A549 (cell line): ENCODE results near the gene RPL31. TPM values are rescaled to one million over a fixed set of nuclear protein-coding genes. Genes with fewer than 3 reads are reported as not detected.
A peak's percentile ranks its signal among the peaks of the same experiment; 100 is the strongest.

Experiments
- ATAC-seq, 2 experiments: fragments of 200-7000 bp in 1 of 2; fragments of >200 bp in 1 of 2; cut with Nextera tagmentation in 1 of 2; cut with Tn5 transposase in 1 of 2; 3 replicates each; pipeline versions ENCODE4 v1.8.0 to v1.9.1; 2018 to 2020; ENCODE audit warnings: mild to moderate bottlenecking in 1 of 2, moderate library complexity in 1 of 2
- CTCF ChIA-PET: fragments of 300-600 bp; sonication (Branson Sonifier 250); formaldehyde crosslinking; extraction: SDS; loops from one replicate; lab custom pipeline; 2021; ENCODE audit warnings: antibody characterized with exemption, inconsistent platforms; lab: Yijun Ruan, JAX
- POLR2A ChIA-PET: fragments of 350-600 bp; formaldehyde crosslinking; extraction: SDS; loops from one replicate; lab custom pipeline; 2021; ENCODE audit warnings: antibody characterized with exemption, inconsistent platforms; lab: Yijun Ruan, JAX
- DNase-seq, 2 experiments: peaks; one replicate each; pipeline versions ENCODE4 v3.0.0 to v3.0.0-alpha.2; 2011 to 2016; ENCODE audit warnings: low read depth in 1 of 2, low spot score in 1 of 2
- FAIRE-seq: peaks from 2 replicates; lab custom pipeline; 2011; peaks lifted over from hg19 to GRCh38; lab: Jason Lieb, UNC
- H3K27ac ChIP-seq, 2 experiments: fragments of >200 bp; sonication (Bioruptor Twin); formaldehyde crosslinking; 3 replicates each; pipeline ENCODE4 v1.5.1; 2016 to 2017
- H3K4me1 ChIP-seq: fragments of >200 bp; sonication (Bioruptor Twin); formaldehyde crosslinking; 3 replicates; pipeline ENCODE4 v1.6.1; 2016
- H3K4me2 ChIP-seq: fragments of >200 bp; sonication (Bioruptor Twin); formaldehyde crosslinking; 3 replicates; pipeline ENCODE4 v1.6.1; 2016
- H3K4me3 ChIP-seq: fragments of >200 bp; sonication (Bioruptor Twin); formaldehyde crosslinking; 3 replicates; pipeline ENCODE4 v1.5.1; 2016
- H3K9me3 ChIP-seq: fragments of >200 bp; sonication (Bioruptor Twin); formaldehyde crosslinking; 3 replicates; pipeline ENCODE4 v1.6.1; 2016
- BCL3 ChIP-seq: fragments of >200 bp; sonication (Bioruptor Twin); formaldehyde crosslinking; IDR thresholded peaks from 3 replicates; pipeline ENCODE4 v1.6.1; 2016
- CTCF ChIP-seq: fragments of >200 bp; sonication (Bioruptor Twin); formaldehyde crosslinking; IDR thresholded peaks from 3 replicates; pipeline ENCODE4 v1.5.1; 2016
- E2F6 ChIP-seq: IDR thresholded peaks from 2 replicates; pipeline ENCODE4 v1.6.1; 2012; ENCODE audit warnings: low read depth, borderline replicate concordance
- EHF ChIP-seq: fragments of 250-450 bp; sonication (Bioruptor Pico); IDR thresholded peaks from 2 replicates; pipeline ENCODE4 v1.5.0; 2020; ENCODE audit warnings: mild to moderate bottlenecking
- ELK1 ChIP-seq: fragments of 150-350 bp; IDR thresholded peaks from 2 replicates; pipeline ENCODE4 v1.6.1; 2014; ENCODE audit warnings: low read depth, mild to moderate bottlenecking, low read length
- HDAC2 ChIP-seq: fragments of 200-600 bp; sonication (generic); IDR thresholded peaks from 2 replicates; pipeline ENCODE4 v1.6.1; 2016
- HES2 ChIP-seq: fragments of >200 bp; sonication (Bioruptor Twin); formaldehyde crosslinking; IDR thresholded peaks from 2 replicates; pipeline ENCODE4 v1.6.1; 2016
- HOXB5 ChIP-seq: fragments of 250-450 bp; sonication (Bioruptor Pico); IDR thresholded peaks from 2 replicates; pipeline ENCODE4 v1.5.0; 2020; ENCODE audit warnings: mild to moderate bottlenecking, moderate library complexity
- JUN ChIP-seq, 2 experiments: fragments of >200 bp; sonication (Bioruptor Twin); formaldehyde crosslinking; IDR thresholded peaks; 2 replicates in 1 of 2; 3 replicates in 1 of 2; pipeline ENCODE4 v1.6.1; 2016 to 2017
- JUNB ChIP-seq: fragments of >200 bp; sonication (Bioruptor Twin); formaldehyde crosslinking; IDR thresholded peaks from 2 replicates; pipeline ENCODE4 v1.6.1; 2016
- MAZ ChIP-seq: fragments of 150-350 bp; IDR thresholded peaks from 2 replicates; pipeline ENCODE4 v1.6.1; 2014; ENCODE audit warnings: antibody characterized with exemption, low read depth, low read length, borderline replicate concordance
- NR3C1 ChIP-seq: fragments of >200 bp; sonication (Bioruptor Twin); formaldehyde crosslinking; IDR thresholded peaks from 3 replicates; pipeline ENCODE4 v1.6.1; 2017
- POLR2AphosphoS2 ChIP-seq: conservative IDR thresholded peaks from 2 replicates; pipeline ENCODE4 v1.6.1; 2012; ENCODE audit warnings: low read length, improper control_type of control experiment, inconsistent platforms
- RAD21 ChIP-seq, 2 experiments: fragments of >200 bp in 1 of 2; sonication (Bioruptor Twin) in 1 of 2; formaldehyde crosslinking in 1 of 2; IDR thresholded peaks in 1 of 2; conservative IDR thresholded peaks in 1 of 2; 2 replicates in 1 of 2; 3 replicates in 1 of 2; pipeline ENCODE4 v1.6.1; 2012 to 2018; ENCODE audit warnings: inconsistent platforms in 1 of 2
- SMC3 ChIP-seq: fragments of >200 bp; sonication (Bioruptor Twin); formaldehyde crosslinking; IDR thresholded peaks from 3 replicates; pipeline ENCODE4 v1.6.1; 2018; ENCODE audit warnings: inconsistent platforms
- USF2 ChIP-seq: fragments of 450-650 bp; IDR thresholded peaks from 2 replicates; pipeline ENCODE4 v1.6.1; 2014; ENCODE audit warnings: antibody characterized with exemption
- ZSCAN20 ChIP-seq: fragments of 250-450 bp; sonication (Bioruptor Pico); IDR thresholded peaks from 2 replicates; pipeline ENCODE4 v1.8.0; 2022; ENCODE audit warnings: mild to moderate bottlenecking, moderate library complexity
- WGBS: methylation state at CpG from one replicate; pipeline ENCODE4 v1.1.6; 2017; ENCODE audit errors: missing lambda C conversion rate; 5-methylcytosine and 5-hydroxymethylcytosine counted together
- polyA plus RNA-seq, 4 experiments: library from polyadenylated mRNA; depleted of rRNA in 3 of 4; stranded (reverse); fragments of >200 nt; fragmentation: RNase III in 1 of 4; extraction: RNeasy Plus Mini Kit Qiagen cat#74134 plus additional on column Dnase treatment in 1 of 4; gene quantifications; 2 replicates in 3 of 4; 3 replicates in 1 of 4; pipeline ENCODE4 v1.2.3, GENCODE V29; 2011 to 2017

RPL31 gene
- polyA plus RNA-seq, 2 of the 4 experiments (the other 2 are of a cell fraction) = 1,803 to 2,064 TPM

GRCh38 chr2:101001691-101002561, at the start of gene RPL31 (continued):
- no peak for TF ChIP-seq RAD21 (conservative IDR thresholded peaks at IDR 0.05 in 1 of 2, IDR thresholded peaks at IDR 0.05 in 1 of 2)
- TF ChIP-seq ZSCAN20 = peak; percentile 78; the same call in 1 of the 2 replicates
- TF ChIP-seq HES2 = no peak
- peak; percentile 100 for TF ChIP-seq E2F6
- TF ChIP-seq JUNB = no peak
- 0 out of 2 replicates have a peak, but pooled peaks have one; percentile 50 for TF ChIP-seq EHF (CRISPR knock-in tag)
- peak; percentile 5; the same call in 1 of the 3 replicates for TF ChIP-seq SMC3
- TF ChIP-seq BCL3 = peak; percentile 98
- no peak for TF ChIP-seq POLR2AphosphoS2
- no peak for TF ChIP-seq NR3C1
- TF ChIP-seq HOXB5 = peak; percentile 89; the same call in 1 of the 2 replicates
- peak; percentile 30; the same call in 1 of the 2 replicates for TF ChIP-seq USF2
- TF ChIP-seq JUN (IDR thresholded peaks at IDR 0.05) = peak; percentile 96 to 99
- no peak for TF ChIP-seq MAZ
- TF ChIP-seq HDAC2 = peak; percentile 27; the same call in 1 of the 2 replicates

- ATAC-seq (no peak), FAIRE-seq (no peak), DNase-seq (no peak)
- ChIA-PET POLR2A (no interaction called here), CTCF (no interaction called here)
- no peak for TF ChIP-seq ELK1
- WGBS = 90% methylated on average over 2 of the region's 2 CpGs
- Histone ChIP-seq H3K4me3 (no peak overlapping the region), H3K4me1 (no peaks in the 10 kb centered on the region; the same call in 2 of the 3 replicates), H3K27ac (no peak overlapping the region), H3K4me2 (no peak overlapping the region), H3K9me3 (no peaks in the 10 kb centered on the region)
Measured at GRCh38 chr2:100952512-100952911, 49.6 kb upstream of the RPL31 start.

GRCh38 chr2:100953406-100954043, 48.6 kb upstream of the RPL31 start:
- ChIA-PET POLR2A (no interaction called here), CTCF (no interaction called here)
- TF ChIP-seq JUNB = no peak
- TF ChIP-seq SMC3 = no peak
- no peak for TF ChIP-seq CTCF
- H3K4me2 ChIP-seq = no peak overlapping the region
- no peak for FAIRE-seq
- no peak for ATAC-seq
- no peak overlapping the region for H3K4me3 ChIP-seq
- 95% methylated on average over 11 of the region's 11 CpGs for WGBS
- DNase-seq = no peak
- H3K9me3 ChIP-seq = no peaks in the 10 kb centered on the region
- no peak overlapping the region for H3K27ac ChIP-seq
- peaks cover 9% of the 10 kb centered on the region for H3K4me1 ChIP-seq
